K562 (cell line): ENCODE results near the gene SIRT7. TPM values are rescaled to one million over a fixed set of nuclear protein-coding genes. Genes with fewer than 3 reads are reported as not detected.
A peak's percentile ranks its signal among the peaks of the same experiment; 100 is the strongest.

Experiments
- ARID2 ChIP-seq: fragments of 450-650 bp; IDR thresholded peaks from 2 replicates; pipeline ENCODE4 v1.6.1; 2017; ENCODE audit warnings: antibody characterized with exemption, mild to moderate bottlenecking
- BACH1 ChIP-seq: fragments of 200-800 bp; sonication (Bioruptor generic); IDR thresholded peaks from 2 replicates; pipeline ENCODE4 v1.6.1; 2016; ENCODE audit warnings: missing genetic modification characterization, missing compliant biosample characterization
- BCLAF1 ChIP-seq, 2 experiments: fragments of 450-650 bp in 1 of 2; IDR thresholded peaks; 2 replicates each; pipeline ENCODE4 v1.6.1; 2011 to 2017; ENCODE audit warnings: low read depth in 2 of 2, antibody characterized with exemption in 1 of 2, borderline replicate concordance in 1 of 2, low read length in 1 of 2, mild to moderate bottlenecking in 1 of 2, mixed read lengths in 1 of 2; ENCODE audit not compliant: control insufficient read depth in 1 of 2
- CCNT2 ChIP-seq: IDR thresholded peaks from 2 replicates; pipeline ENCODE4 v1.6.1; 2011; ENCODE audit warnings: borderline replicate concordance, low read depth, mild to moderate bottlenecking, moderate library complexity, mixed read lengths, low read length; ENCODE audit not compliant: insufficient read length; ENCODE audit errors: extremely low read depth
- DDX20 ChIP-seq: fragments of 450-650 bp; IDR thresholded peaks from 2 replicates; pipeline ENCODE4 v1.6.1; 2016; ENCODE audit warnings: missing genetic modification characterization, low read depth, mild to moderate bottlenecking, missing compliant biosample characterization, moderate library complexity
- HDAC2 ChIP-seq: fragments of 450-650 bp; IDR thresholded peaks from 2 replicates; pipeline ENCODE4 v1.6.1; 2016; ENCODE audit warnings: mild to moderate bottlenecking
- HNRNPUL1 ChIP-seq: fragments of 200-400 bp; formaldehyde crosslinking; IDR thresholded peaks from 2 replicates; pipeline ENCODE4 v1.6.1; 2017; ENCODE audit warnings: low read length
- MAFK ChIP-seq: IDR thresholded peaks from 2 replicates; pipeline ENCODE4 v1.6.1; 2011; ENCODE audit warnings: low read length, improper control_type of control experiment
- MBD2 ChIP-seq: sonication (generic); IDR thresholded peaks from 2 replicates; pipeline ENCODE4 v1.6.1; 2016; ENCODE audit warnings: low read depth, borderline replicate concordance
- NBN ChIP-seq: fragments of 450-650 bp; IDR thresholded peaks from 2 replicates; pipeline ENCODE4 v1.6.1; 2016; ENCODE audit warnings: low read depth, mild to moderate bottlenecking
- NCOR1 ChIP-seq: fragments of 450-650 bp; IDR thresholded peaks from 2 replicates; pipeline ENCODE4 v1.6.1; 2016; ENCODE audit warnings: mild to moderate bottlenecking, moderate library complexity
- POLR2AphosphoS2 ChIP-seq: IDR thresholded peaks from 2 replicates; pipeline ENCODE4 v1.6.1; 2012; ENCODE audit warnings: low read length, improper control_type of control experiment
- RNF2 ChIP-seq: sonication (generic); IDR thresholded peaks from 2 replicates; pipeline ENCODE4 v1.6.1; 2016
- TBP ChIP-seq: optimal IDR thresholded peaks from 2 replicates; pipeline ENCODE3; 2011; ENCODE audit warnings: low read depth, low read length, improper control_type of control experiment
- ZKSCAN1 ChIP-seq: fragments of 150-350 bp; IDR thresholded peaks from 2 replicates; pipeline ENCODE4 v1.6.1; 2016; ENCODE audit warnings: low read depth, low read length
- ZNF143 ChIP-seq: sonication (generic); formaldehyde crosslinking; IDR thresholded peaks from 2 replicates; pipeline ENCODE4 v1.9.0; 2022; ENCODE audit warnings: mild to moderate bottlenecking, missing genetic modification reagents
- polyA plus RNA-seq, 8 experiments: library from polyadenylated mRNA; depleted of rRNA in 4 of 8; stranded (reverse) in 5 of 8; unstranded in 3 of 8; fragments of >200 nt; fragmentation: Nextera tagmentation in 2 of 8; fragmentation: Illumina TruSeq in 1 of 8; extraction: Ambion mirVana in 2 of 8; extraction: Trizol in 1 of 8; gene quantifications; 2 replicates each; pipeline versions ENCODE4 v1.2.1 to v1.2.3, GENCODE V29; 2011 to 2014; ENCODE audit warnings: inconsistent platforms in 1 of 8, missing spikeins in 1 of 8
- total RNA-seq, 7 experiments: library from RNA; depleted of rRNA in 6 of 7; stranded (reverse); fragments of >200 nt in 6 of 7; fragmentation: Illumina TruSeq in 2 of 7; extraction: Trizol in 2 of 7; gene quantifications; 2 replicates each; pipeline versions ENCODE4 v1.2.1 to v1.2.3, GENCODE V29; 2011 to 2021; ENCODE audit warnings: low replicate concordance in 1 of 7
- TF ChIP-seq, protein P1 (sequence below): fragments of 450-650 bp; IDR thresholded peaks from 2 replicates; pipeline ENCODE4 v1.6.1; 2016; ENCODE audit warnings: antibody characterized with exemption
- TF ChIP-seq, protein P2 (sequence below), 3 experiments: fragments of 200-800 bp in 1 of 3; fragments of 250-450 bp in 1 of 3; fragments of 450-650 bp in 1 of 3; sonication (Bioruptor Pico) in 1 of 3; sonication (Bioruptor generic) in 1 of 3; formaldehyde crosslinking in 1 of 3; IDR thresholded peaks; 2 replicates each; pipeline versions ENCODE4 v1.6.1 to v1.8.0; 2016 to 2022; ENCODE audit warnings: mild to moderate bottlenecking in 2 of 3, missing genetic modification characterization in 2 of 3, missing compliant biosample characterization in 1 of 3, moderate library complexity in 1 of 3
- TF ChIP-seq, protein P3 (sequence below): sonication (generic); formaldehyde crosslinking; IDR thresholded peaks from 2 replicates; pipeline ENCODE4 v1.9.0; 2022; ENCODE audit warnings: mild to moderate bottlenecking, missing genetic modification reagents

Gene SIRT7
- total and polyA plus RNA-seq, 9 of the 15 experiments (the other 6 are each of a cell fraction or from before 2014, with no cell fraction given) = 1.6 to 54.8 (median 20.3) TPM

- no peak for TF ChIP-seq ZKSCAN1
- peak; percentile 57 for TF ChIP-seq HDAC2
- TF ChIP-seq TBP = peak; percentile 61
- no peak for TF ChIP-seq POLR2AphosphoS2
- TF ChIP-seq RNF2 = peak; percentile 56; the same call in 1 of the 2 replicates
- TF ChIP-seq ZNF143 = 0 out of 2 replicates have a peak, but pooled peaks have one; percentile 46
- TF ChIP-seq MBD2 = no peak
- peak; percentile 76 for TF ChIP-seq NBN
- no peak for TF ChIP-seq HNRNPUL1
- 0 out of 4 replicates have a peak, but pooled peaks of 1 of the 2 experiments have one; percentile 48 for TF ChIP-seq BCLAF1 (IDR thresholded peaks at IDR 0.05; ENCODE audit: borderline replicate concordance in 1 of 2, control insufficient read depth in 1 of 2, low read depth in 2 of 2, low read length in 1 of 2)
- TF ChIP-seq, protein P1, sequence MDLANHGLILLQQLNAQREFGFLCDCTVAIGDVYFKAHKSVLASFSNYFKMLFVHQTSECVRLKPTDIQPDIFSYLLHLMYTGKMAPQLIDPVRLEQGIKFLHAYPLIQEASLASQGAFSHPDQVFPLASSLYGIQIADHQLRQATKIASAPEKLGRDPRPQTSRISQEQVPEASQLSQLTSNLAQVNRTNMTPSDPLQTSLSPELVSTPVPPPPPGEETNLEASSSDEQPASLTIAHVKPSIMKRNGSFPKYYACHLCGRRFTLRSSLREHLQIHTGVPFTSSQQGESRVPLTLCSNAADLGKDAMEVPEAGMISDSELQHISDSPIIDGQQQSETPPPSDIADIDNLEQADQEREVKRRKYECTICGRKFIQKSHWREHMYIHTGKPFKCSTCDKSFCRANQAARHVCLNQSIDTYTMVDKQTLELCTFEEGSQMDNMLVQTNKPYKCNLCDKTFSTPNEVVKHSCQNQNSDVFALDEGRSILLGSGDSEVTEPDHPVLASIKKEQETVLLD = peak; percentile 49; the same call in 1 of the 2 replicates
- TF ChIP-seq NCOR1 = peak; percentile 69
- TF ChIP-seq BACH1 (tag) = peak; percentile 99
- TF ChIP-seq, protein P2, sequence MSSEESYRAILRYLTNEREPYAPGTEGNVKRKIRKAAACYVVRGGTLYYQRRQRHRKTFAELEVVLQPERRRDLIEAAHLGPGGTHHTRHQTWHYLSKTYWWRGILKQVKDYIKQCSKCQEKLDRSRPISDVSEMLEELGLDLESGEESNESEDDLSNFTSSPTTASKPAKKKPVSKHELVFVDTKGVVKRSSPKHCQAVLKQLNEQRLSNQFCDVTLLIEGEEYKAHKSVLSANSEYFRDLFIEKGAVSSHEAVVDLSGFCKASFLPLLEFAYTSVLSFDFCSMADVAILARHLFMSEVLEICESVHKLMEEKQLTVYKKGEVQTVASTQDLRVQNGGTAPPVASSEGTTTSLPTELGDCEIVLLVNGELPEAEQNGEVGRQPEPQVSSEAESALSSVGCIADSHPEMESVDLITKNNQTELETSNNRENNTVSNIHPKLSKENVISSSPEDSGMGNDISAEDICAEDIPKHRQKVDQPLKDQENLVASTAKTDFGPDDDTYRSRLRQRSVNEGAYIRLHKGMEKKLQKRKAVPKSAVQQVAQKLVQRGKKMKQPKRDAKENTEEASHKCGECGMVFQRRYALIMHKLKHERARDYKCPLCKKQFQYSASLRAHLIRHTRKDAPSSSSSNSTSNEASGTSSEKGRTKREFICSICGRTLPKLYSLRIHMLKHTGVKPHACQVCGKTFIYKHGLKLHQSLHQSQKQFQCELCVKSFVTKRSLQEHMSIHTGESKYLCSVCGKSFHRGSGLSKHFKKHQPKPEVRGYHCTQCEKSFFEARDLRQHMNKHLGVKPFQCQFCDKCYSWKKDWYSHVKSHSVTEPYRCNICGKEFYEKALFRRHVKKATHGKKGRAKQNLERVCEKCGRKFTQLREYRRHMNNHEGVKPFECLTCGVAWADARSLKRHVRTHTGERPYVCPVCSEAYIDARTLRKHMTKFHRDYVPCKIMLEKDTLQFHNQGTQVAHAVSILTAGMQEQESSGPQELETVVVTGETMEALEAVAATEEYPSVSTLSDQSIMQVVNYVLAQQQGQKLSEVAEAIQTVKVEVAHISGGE (CRISPR knock-in tag; IDR thresholded peaks at IDR 0.05) = peak in 1 of 3 experiments; percentile 49; a peak in 1 of 6 replicates
- no peak for TF ChIP-seq ARID2
- no peak for TF ChIP-seq DDX20 (tag)
- TF ChIP-seq, protein P3, sequence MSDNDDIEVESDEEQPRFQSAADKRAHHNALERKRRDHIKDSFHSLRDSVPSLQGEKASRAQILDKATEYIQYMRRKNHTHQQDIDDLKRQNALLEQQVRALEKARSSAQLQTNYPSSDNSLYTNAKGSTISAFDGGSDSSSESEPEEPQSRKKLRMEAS (CRISPR knock-in tag) = peak; percentile 34; the same call in 1 of the 2 replicates
- peak; percentile 100 for TF ChIP-seq MAFK
- TF ChIP-seq CCNT2 = peak; percentile 90
Observed at GRCh38 chr17:81923302-81924260, 5.6 kb upstream of the SIRT7 start (continued).
